Measurements from ENCODE around the gene ZNF740. TPM values are rescaled to one million over a fixed set of nuclear protein-coding genes. Genes with fewer than 3 reads are reported as not detected.

ZNF740 gene
- total and polyA plus RNA-seq, 10 of the 15 experiments (the other 5 are each of a cell fraction or from before 2014, with no cell fraction given): 1.4 to 33.6 (median 11.3) TPM

DNA sequence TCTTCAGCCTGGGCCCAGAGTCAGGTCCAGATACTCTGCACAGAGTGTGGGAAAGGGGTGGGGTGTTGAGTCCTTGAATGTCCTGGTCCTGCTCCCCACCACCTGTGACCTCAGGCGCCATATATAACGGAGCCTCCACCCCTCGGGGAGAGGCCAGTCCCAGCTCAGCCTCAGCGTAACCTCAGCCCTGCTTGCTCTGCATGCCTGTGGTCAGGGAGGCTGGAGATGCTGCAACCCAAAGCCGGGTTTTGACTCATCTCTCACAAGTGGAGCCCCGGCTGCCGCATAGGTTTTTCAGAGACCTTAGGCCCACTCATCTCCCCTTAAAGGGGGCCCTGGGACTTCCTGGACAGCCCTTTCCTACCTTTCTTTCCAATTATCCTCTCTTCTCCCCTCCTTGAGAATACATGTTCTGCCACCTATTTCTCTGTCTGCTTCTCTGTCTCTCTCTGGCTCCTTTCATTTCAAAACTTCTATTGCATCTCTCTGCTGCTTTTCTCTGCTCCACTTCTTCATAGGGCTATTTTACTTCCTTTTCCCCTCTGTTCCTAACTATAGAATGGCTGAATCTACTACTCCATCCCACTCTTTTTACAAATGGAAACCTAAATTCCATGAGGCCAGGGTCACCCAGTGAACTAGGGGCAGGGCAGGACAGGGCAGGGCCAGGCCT is 25.4 kb downstream of the ZNF740 start (continued):
- TF ChIP-seq, protein P1, sequence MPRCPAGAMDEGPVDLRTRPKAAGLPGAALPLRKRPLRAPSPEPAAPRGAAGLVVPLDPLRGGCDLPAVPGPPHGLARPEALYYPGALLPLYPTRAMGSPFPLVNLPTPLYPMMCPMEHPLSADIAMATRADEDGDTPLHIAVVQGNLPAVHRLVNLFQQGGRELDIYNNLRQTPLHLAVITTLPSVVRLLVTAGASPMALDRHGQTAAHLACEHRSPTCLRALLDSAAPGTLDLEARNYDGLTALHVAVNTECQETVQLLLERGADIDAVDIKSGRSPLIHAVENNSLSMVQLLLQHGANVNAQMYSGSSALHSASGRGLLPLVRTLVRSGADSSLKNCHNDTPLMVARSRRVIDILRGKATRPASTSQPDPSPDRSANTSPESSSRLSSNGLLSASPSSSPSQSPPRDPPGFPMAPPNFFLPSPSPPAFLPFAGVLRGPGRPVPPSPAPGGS (IDR thresholded peaks at IDR 0.05; ENCODE audit: borderline replicate concordance, insufficient read depth, low read depth, low read length, poor library complexity, severe bottlenecking): peak; percentile 69
- TF ChIP-seq ZSCAN29 (IDR thresholded peaks at IDR 0.05): no peak
- peak; percentile 64; the same call in 1 of the 2 replicates for TF ChIP-seq PML (IDR thresholded peaks at IDR 0.05; ENCODE audit: low read length)
- peak; percentile 38; the same call in 1 of the 2 replicates for TF ChIP-seq TAF1 (IDR thresholded peaks at IDR 0.05; ENCODE audit: borderline replicate concordance, low read depth, low read length)
- TF ChIP-seq, protein P2, sequence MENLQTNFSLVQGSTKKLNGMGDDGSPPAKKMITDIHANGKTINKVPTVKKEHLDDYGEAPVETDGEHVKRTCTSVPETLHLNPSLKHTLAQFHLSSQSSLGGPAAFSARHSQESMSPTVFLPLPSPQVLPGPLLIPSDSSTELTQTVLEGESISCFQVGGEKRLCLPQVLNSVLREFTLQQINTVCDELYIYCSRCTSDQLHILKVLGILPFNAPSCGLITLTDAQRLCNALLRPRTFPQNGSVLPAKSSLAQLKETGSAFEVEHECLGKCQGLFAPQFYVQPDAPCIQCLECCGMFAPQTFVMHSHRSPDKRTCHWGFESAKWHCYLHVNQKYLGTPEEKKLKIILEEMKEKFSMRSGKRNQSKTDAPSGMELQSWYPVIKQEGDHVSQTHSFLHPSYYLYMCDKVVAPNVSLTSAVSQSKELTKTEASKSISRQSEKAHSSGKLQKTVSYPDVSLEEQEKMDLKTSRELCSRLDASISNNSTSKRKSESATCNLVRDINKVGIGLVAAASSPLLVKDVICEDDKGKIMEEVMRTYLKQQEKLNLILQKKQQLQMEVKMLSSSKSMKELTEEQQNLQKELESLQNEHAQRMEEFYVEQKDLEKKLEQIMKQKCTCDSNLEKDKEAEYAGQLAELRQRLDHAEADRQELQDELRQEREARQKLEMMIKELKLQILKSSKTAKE (IDR thresholded peaks at IDR 0.05; ENCODE audit: low read depth, poor library complexity, severe bottlenecking): peak; percentile 62
- no peak for TF ChIP-seq HCFC1 (IDR thresholded peaks at IDR 0.05; ENCODE audit: low read length)
- TF ChIP-seq YY1 (IDR thresholded peaks at IDR 0.05; ENCODE audit: low read depth, low read length): peak; percentile 88
- TF ChIP-seq, protein P3, sequence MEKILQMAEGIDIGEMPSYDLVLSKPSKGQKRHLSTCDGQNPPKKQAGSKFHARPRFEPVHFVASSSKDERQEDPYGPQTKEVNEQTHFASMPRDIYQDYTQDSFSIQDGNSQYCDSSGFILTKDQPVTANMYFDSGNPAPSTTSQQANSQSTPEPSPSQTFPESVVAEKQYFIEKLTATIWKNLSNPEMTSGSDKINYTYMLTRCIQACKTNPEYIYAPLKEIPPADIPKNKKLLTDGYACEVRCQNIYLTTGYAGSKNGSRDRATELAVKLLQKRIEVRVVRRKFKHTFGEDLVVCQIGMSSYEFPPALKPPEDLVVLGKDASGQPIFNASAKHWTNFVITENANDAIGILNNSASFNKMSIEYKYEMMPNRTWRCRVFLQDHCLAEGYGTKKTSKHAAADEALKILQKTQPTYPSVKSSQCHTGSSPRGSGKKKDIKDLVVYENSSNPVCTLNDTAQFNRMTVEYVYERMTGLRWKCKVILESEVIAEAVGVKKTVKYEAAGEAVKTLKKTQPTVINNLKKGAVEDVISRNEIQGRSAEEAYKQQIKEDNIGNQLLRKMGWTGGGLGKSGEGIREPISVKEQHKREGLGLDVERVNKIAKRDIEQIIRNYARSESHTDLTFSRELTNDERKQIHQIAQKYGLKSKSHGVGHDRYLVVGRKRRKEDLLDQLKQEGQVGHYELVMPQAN (conservative IDR thresholded peaks at IDR 0.05): no peak; the same call in 1 of the 2 replicates
- TF ChIP-seq CHD2 (IDR thresholded peaks at IDR 0.05; ENCODE audit: borderline replicate concordance, low read depth, low read length): no peak
- peak; percentile 59 for TF ChIP-seq CREB1 (IDR thresholded peaks at IDR 0.05; ENCODE audit: low read depth)
- peak; percentile 24; the same call in 1 of the 2 replicates for TF ChIP-seq SIN3A (IDR thresholded peaks at IDR 0.05; ENCODE audit: low read depth, low read length)
- 0 out of 2 replicates have a peak, but pooled peaks have one; percentile 26 for TF ChIP-seq MYB (IDR thresholded peaks at IDR 0.05; ENCODE audit: borderline replicate concordance, low read depth, low read length)
- peak; percentile 60; the same call in 1 of the 2 replicates for TF ChIP-seq POLR2AphosphoS5 (IDR thresholded peaks at IDR 0.05; ENCODE audit: low read length)
- TF ChIP-seq SREBF1 (IDR thresholded peaks at IDR 0.05; ENCODE audit: low read length): no peak
- TF ChIP-seq ZNF217 (IDR thresholded peaks at IDR 0.05): no peak
- no peak for TF ChIP-seq SREBF2 (IDR thresholded peaks at IDR 0.05; ENCODE audit: low read length)
- TF ChIP-seq, protein P4, sequence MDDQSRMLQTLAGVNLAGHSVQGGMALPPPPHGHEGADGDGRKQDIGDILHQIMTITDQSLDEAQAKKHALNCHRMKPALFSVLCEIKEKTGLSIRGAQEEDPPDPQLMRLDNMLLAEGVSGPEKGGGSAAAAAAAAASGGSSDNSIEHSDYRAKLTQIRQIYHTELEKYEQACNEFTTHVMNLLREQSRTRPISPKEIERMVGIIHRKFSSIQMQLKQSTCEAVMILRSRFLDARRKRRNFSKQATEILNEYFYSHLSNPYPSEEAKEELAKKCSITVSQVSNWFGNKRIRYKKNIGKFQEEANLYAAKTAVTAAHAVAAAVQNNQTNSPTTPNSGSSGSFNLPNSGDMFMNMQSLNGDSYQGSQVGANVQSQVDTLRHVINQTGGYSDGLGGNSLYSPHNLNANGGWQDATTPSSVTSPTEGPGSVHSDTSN (IDR thresholded peaks at IDR 0.05; ENCODE audit: insufficient replicate concordance, low read depth, low read length): no peak
- TF ChIP-seq TARDBP (IDR thresholded peaks at IDR 0.05; ENCODE audit: borderline replicate concordance): no peak
- peak; percentile 81; the same call in 1 of the 2 replicates for TF ChIP-seq TCF12 (IDR thresholded peaks at IDR 0.05; ENCODE audit: low read depth, low read length)
- no peak for TF ChIP-seq ZNF207 (IDR thresholded peaks at IDR 0.05; ENCODE audit: borderline replicate concordance)
- TF ChIP-seq, protein P5, sequence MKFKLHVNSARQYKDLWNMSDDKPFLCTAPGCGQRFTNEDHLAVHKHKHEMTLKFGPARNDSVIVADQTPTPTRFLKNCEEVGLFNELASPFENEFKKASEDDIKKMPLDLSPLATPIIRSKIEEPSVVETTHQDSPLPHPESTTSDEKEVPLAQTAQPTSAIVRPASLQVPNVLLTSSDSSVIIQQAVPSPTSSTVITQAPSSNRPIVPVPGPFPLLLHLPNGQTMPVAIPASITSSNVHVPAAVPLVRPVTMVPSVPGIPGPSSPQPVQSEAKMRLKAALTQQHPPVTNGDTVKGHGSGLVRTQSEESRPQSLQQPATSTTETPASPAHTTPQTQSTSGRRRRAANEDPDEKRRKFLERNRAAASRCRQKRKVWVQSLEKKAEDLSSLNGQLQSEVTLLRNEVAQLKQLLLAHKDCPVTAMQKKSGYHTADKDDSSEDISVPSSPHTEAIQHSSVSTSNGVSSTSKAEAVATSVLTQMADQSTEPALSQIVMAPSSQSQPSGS (IDR thresholded peaks at IDR 0.05; ENCODE audit: low read length): peak; percentile 72; the same call in 1 of the 2 replicates
- no peak for TF ChIP-seq GABPA (IDR thresholded peaks at IDR 0.05; ENCODE audit: low read depth)

Measured in GM12878 (cell line).